ENCODE measurements around the gene SOX6.
"Not testable (repeated sequence)": the region's sequence is repeated elsewhere in the genome, so short reads cannot be mapped to it uniquely, and the experiment has no call there.

SOX6 gene

GRCh38 chr11:16036218-16036617 is 320.1 kb downstream of the SOX6 start:
- DNase-seq (ENCODE audit: low spot score): no peak

- DNase-seq (ENCODE audit: low spot score): no peak
These were observed 322.3 kb downstream of the SOX6 start for GRCh38 chr11:16034074-16034473.

- DNase-seq (ENCODE audit: low spot score): no peak
These were observed 323.4 kb downstream of the SOX6 start for GRCh38 chr11:16032974-16033373.

- no peak for DNase-seq (ENCODE audit: low spot score)
These were observed 325.1 kb downstream of the SOX6 start for GRCh38 chr11:16031210-16031609.

- DNase-seq (ENCODE audit: low spot score): no peak
These were observed 325.7 kb downstream of the SOX6 start for GRCh38 chr11:16030664-16031063.

- not testable (repeated sequence) for DNase-seq (ENCODE audit: low spot score)
These were observed 327.2 kb downstream of the SOX6 start for GRCh38 chr11:16029151-16029550.

- no peak for DNase-seq (ENCODE audit: low spot score)
These were observed 327.9 kb downstream of the SOX6 start for GRCh38 chr11:16028419-16028818.

GRCh38 chr11:16027621-16028020 is 328.7 kb downstream of the SOX6 start:
- no peak for DNase-seq (ENCODE audit: low spot score)

GRCh38 chr11:16026849-16027248 is 329.5 kb downstream of the SOX6 start:
- DNase-seq (ENCODE audit: low spot score): no peak

- DNase-seq (ENCODE audit: low spot score): no peak
These were observed 337.4 kb downstream of the SOX6 start for GRCh38 chr11:16018931-16019330.

- DNase-seq (ENCODE audit: low spot score): no peak
These were observed 339.9 kb downstream of the SOX6 start for GRCh38 chr11:16016468-16016829.

GRCh38 chr11:16015741-16016467 is 340.4 kb downstream of the SOX6 start:
- no peak for DNase-seq (ENCODE audit: low spot score)

GRCh38 chr11:16013649-16014275 is 342.6 kb downstream of the SOX6 start:
- DNase-seq (ENCODE audit: low spot score): no peak

GRCh38 chr11:16013242-16013641 is 343.1 kb downstream of the SOX6 start:
- DNase-seq (ENCODE audit: low spot score): no peak

- no peak for DNase-seq (ENCODE audit: low spot score)
These were observed 344.1 kb downstream of the SOX6 start for GRCh38 chr11:16012125-16012751.

- DNase-seq (ENCODE audit: low spot score): no peak
These were observed 344.9 kb downstream of the SOX6 start for GRCh38 chr11:16011396-16011795.

- DNase-seq (ENCODE audit: low spot score): no peak
These were observed 347.3 kb downstream of the SOX6 start for GRCh38 chr11:16009021-16009420.

- DNase-seq (ENCODE audit: low spot score): no peak
These were observed 348.8 kb downstream of the SOX6 start for GRCh38 chr11:16007514-16007913.

GRCh38 chr11:16002942-16003341 is 353.4 kb downstream of the SOX6 start:
- DNase-seq (ENCODE audit: low spot score): no peak

- DNase-seq (ENCODE audit: low spot score): peak; percentile 47
These were observed 354.4 kb downstream of the SOX6 start for GRCh38 chr11:16001899-16002426.

GRCh38 chr11:16001044-16001568 is 355.2 kb downstream of the SOX6 start:
- no peak for DNase-seq (ENCODE audit: low spot score)

GRCh38 chr11:16000065-16000464 is 356.3 kb downstream of the SOX6 start:
- no peak for DNase-seq (ENCODE audit: low spot score)

GRCh38 chr11:15993345-15993744 is 363.0 kb downstream of the SOX6 start:
- no peak for DNase-seq (ENCODE audit: low spot score)

Data from D341Med (cell line).